Upper lobe of right lung (tissue), 1 donor: Measurements from ENCODE around the gene UBFD1. TPM values are rescaled to one million over a fixed set of nuclear protein-coding genes. Genes with fewer than 3 reads are reported as not detected.
"Not testable (repeated sequence)": the region's sequence is repeated elsewhere in the genome, so short reads cannot be mapped to it uniquely, and the experiment has no call there.

ENCODE experiments used
- ATAC-seq: fragments of 200-7000 bp; cut with Tn5 transposase; one replicate; pipeline ENCODE4 v1.9.1; 2020; ENCODE audit warnings: mild to moderate bottlenecking, moderate library complexity
- DNase-seq: peaks from one replicate; pipeline ENCODE4 v3.0.0-alpha.2; 2020
- H3K27ac ChIP-seq: fragments of 200-600 bp; one replicate; pipeline ENCODE4 v1.8.0; 2022
- H3K27me3 ChIP-seq: fragments of 200-600 bp; one replicate; pipeline ENCODE4 v1.8.0; 2022; ENCODE audit warnings: mild to moderate bottlenecking
- H3K36me3 ChIP-seq: fragments of 200-600 bp; one replicate; pipeline ENCODE4 v1.8.0; 2022
- H3K4me1 ChIP-seq: fragments of 200-600 bp; one replicate; pipeline ENCODE4 v1.8.0; 2022
- H3K4me3 ChIP-seq: fragments of 200-600 bp; one replicate; pipeline ENCODE4 v1.8.0; 2022; ENCODE audit warnings: mild to moderate bottlenecking
- H3K9me3 ChIP-seq: fragments of 200-600 bp; one replicate; pipeline ENCODE4 v1.8.0; 2022
- intact Hi-C: fragments of 100-400 bp; cut with DNase I; formaldehyde crosslinking; loops from one replicate; pipeline ENCODE4 v1.11.0; 2022
- total RNA-seq: library from RNA; stranded (reverse); fragmentation: NEBNext Ultra II Directional; extraction: Animal tissue kit (Norgen Biotek cat#: 25700); gene quantifications from one replicate; pipeline ENCODE4 v1.2.1, GENCODE V29; 2021
- TF ChIP-seq, protein P1 (sequence below): fragments of 200-600 bp; IDR thresholded peaks from one replicate; pipeline ENCODE4 v1.8.0; 2022; ENCODE audit warnings: antibody characterized with exemption
- donor health status: DM: no; HTN: yes; CAD: no; lungs with severe emphysema.

The UBFD1 gene
- total RNA-seq, 1 donor from 2014 or later = 42.3 TPM

DNA sequence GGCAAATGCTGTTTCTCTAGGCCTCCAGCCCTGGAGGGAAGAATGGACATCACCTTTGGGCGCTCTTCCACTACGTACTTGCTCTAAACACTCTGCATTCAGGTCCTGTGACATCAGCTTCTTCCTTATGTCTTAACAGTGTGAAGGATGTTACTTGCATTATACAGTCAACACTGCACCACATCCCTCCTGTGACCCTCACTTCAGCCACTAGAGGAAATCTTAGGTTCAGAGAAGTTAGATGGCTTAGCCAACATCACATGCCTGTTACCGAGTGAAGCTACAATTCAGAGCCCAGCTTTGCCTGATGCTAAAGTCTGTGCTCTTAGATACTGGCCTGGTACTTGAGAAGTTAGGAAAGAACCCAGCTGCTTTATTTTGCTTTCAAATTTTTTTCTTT, 18.3 kb downstream of the UBFD1 start:
- intact Hi-C loops = no loop called here
- peaks cover 4% of the 10 kb centered on the region for H3K4me1 ChIP-seq
- H3K9me3 ChIP-seq = no peaks in the 10 kb centered on the region
- DNase-seq (no peak), ATAC-seq (no peak)
- peaks cover 86% of the 10 kb centered on the region for H3K36me3 ChIP-seq
- H3K27ac ChIP-seq = no peak overlapping the region
- H3K27me3 ChIP-seq = no peaks in the 10 kb centered on the region
- H3K4me3 ChIP-seq = no peak overlapping the region
- TF ChIP-seq, protein P1, sequence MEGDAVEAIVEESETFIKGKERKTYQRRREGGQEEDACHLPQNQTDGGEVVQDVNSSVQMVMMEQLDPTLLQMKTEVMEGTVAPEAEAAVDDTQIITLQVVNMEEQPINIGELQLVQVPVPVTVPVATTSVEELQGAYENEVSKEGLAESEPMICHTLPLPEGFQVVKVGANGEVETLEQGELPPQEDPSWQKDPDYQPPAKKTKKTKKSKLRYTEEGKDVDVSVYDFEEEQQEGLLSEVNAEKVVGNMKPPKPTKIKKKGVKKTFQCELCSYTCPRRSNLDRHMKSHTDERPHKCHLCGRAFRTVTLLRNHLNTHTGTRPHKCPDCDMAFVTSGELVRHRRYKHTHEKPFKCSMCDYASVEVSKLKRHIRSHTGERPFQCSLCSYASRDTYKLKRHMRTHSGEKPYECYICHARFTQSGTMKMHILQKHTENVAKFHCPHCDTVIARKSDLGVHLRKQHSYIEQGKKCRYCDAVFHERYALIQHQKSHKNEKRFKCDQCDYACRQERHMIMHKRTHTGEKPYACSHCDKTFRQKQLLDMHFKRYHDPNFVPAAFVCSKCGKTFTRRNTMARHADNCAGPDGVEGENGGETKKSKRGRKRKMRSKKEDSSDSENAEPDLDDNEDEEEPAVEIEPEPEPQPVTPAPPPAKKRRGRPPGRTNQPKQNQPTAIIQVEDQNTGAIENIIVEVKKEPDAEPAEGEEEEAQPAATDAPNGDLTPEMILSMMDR = no peak

DNA sequence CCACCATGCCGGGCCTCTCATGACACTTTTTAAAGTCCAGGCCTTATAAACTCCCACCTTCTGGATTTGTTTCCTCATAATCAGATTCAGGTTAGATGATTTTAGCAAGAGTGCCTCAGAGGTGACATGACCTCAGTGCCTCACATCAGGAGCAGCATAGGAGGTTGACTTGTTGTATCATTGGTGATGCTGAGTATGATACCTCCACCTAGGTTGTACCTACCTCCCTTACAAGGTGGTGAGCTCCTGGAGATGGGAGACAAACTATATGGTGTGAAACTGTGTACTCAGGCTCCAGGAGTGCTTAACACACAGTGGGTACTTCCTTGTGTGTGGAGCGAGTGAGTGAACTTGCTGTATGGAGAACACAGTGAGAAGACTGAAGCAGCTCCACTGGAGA, 20.0 kb downstream of the UBFD1 start:
- Histone ChIP-seq H3K4me1 (peaks cover 4% of the 10 kb centered on the region), H3K27me3 (no peaks in the 10 kb centered on the region), H3K27ac (no peak overlapping the region), H3K9me3 (no peaks in the 10 kb centered on the region), H3K36me3 (peaks cover 86% of the 10 kb centered on the region), H3K4me3 (no peak overlapping the region)
- ATAC-seq (no peak), DNase-seq (no peak)
- intact Hi-C loops = no loop called here
- TF ChIP-seq, protein P1 = no peak

DNA sequence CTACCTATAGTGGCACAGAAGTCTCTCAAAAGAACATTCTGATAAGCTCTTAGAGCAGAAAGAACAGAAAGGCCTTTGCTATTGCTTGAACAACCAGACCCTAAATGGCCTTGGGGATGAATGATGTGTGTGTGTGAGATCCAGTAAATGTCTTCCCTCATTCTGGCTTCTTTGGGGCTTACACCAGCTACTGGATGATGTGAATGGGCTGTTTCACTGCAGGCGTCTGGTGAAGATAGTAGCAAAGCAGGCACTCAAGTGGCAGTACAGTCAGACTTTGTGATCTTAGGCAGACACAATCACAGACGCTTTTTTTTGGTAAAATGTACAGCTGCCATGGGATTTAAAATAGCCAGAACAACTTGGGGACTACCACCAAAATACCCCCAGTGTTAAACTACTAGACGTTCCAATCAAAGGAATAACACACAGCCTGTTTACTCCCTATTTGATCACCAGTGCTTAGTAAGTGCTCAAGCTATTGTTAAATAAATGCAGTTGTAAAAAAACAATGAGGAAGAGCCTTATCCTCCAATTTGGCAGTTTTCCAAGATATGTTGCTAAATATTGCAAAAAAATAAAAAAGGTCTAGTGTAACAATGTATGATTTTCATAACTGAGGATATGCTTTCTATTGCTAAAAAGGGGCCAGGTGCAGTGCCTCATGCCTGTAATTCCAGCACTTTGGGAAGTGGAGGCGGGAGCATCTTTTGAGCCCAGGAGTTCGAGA, 20.7 kb downstream of the UBFD1 start:
- Histone ChIP-seq H3K9me3 (no peaks in the 10 kb centered on the region), H3K36me3 (peaks cover 80% of the 10 kb centered on the region), H3K27ac (no peak overlapping the region), H3K4me3 (no peak overlapping the region), H3K27me3 (no peaks in the 10 kb centered on the region), H3K4me1 (peaks cover 4% of the 10 kb centered on the region)
- DNase-seq (no peak), ATAC-seq (no peak)
- intact Hi-C loops = no loop called here
- TF ChIP-seq, protein P1 = no peak

DNA sequence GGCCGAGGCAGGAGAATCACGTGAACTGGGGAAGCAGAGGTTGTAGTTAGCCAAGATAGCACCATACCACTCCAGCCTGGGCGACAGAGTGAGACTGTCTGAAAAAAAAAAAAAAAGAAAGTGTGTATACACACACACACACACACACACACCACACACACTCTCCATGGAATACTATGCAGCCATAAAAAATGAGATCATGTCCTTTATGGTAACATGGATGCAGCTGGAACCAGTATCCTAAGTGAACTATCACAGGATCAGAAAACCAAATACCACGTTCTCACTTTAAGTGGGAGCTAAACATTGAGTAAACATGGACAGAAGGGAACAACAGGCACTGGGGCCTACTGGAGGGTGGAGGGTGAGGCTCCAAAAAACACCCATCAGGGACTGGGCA, 21.8 kb downstream of the UBFD1 start:
- DNase-seq (no peak), ATAC-seq (no peak)
- Histone ChIP-seq H3K27me3 (no peaks in the 10 kb centered on the region), H3K36me3 (peaks cover 72% of the 10 kb centered on the region), H3K4me3 (no peak overlapping the region), H3K9me3 (no peaks in the 10 kb centered on the region), H3K27ac (no peak overlapping the region), H3K4me1 (peaks cover 4% of the 10 kb centered on the region)
- intact Hi-C loops = no loop called here
- TF ChIP-seq, protein P1 = no peak

DNA sequence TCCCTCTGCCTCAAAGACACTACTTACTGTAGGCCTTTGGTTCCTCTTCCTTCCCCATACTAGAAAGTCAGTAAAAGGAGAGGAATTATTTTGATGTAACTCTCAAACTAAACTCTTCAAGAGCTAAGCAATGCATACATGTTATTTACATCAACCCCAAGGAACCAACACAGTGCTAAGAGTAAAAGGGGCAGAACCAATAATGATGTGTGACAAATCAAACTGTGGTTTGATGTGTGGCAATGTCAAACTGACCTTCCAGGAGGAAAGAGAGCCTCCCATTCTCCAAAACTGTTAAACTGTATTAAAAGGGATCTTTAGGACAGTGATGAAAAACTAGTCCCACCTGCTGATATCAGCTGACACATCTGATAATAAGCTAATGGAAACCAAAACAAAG, 22.9 kb downstream of the UBFD1 start:
- DNase-seq (no peak), ATAC-seq (no peak)
- H3K9me3 ChIP-seq = no peaks in the 10 kb centered on the region
- H3K36me3 ChIP-seq = peaks cover 72% of the 10 kb centered on the region
- H3K27ac ChIP-seq = no peak overlapping the region
- H3K27me3 ChIP-seq = no peaks in the 10 kb centered on the region
- TF ChIP-seq, protein P1 = no peak
- peaks cover 4% of the 10 kb centered on the region for H3K4me1 ChIP-seq
- intact Hi-C loops = no loop called here
- no peak overlapping the region for H3K4me3 ChIP-seq

DNA sequence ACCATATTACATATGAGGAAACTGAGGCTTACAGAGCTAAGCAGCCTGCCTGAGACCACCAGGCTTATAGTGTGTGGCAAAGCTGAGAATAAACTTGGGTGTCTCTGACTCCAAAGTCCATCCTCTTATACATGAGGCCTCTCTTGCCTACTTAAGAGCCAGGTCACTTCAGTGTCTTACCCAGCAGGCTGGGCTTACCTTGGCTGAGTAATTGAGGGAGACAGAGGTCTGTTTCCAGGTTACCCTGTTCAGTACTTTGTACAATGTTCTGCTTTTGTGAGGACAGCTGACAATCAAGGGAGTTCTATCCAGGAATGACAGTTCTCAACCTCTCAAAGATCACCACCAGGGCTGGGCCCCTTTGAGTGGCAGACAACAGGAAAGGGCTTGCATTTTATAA, 24.2 kb downstream of the UBFD1 start:
- ATAC-seq = no peak
- Histone ChIP-seq H3K27me3 (no peaks in the 10 kb centered on the region), H3K27ac (no peak overlapping the region), H3K4me3 (no peak overlapping the region), H3K36me3 (peaks cover 74% of the 10 kb centered on the region), H3K9me3 (no peaks in the 10 kb centered on the region), H3K4me1 (peaks cover 4% of the 10 kb centered on the region)
- DNase-seq = no peak
- intact Hi-C loops = no loop called here
- TF ChIP-seq, protein P1 = no peak

DNA sequence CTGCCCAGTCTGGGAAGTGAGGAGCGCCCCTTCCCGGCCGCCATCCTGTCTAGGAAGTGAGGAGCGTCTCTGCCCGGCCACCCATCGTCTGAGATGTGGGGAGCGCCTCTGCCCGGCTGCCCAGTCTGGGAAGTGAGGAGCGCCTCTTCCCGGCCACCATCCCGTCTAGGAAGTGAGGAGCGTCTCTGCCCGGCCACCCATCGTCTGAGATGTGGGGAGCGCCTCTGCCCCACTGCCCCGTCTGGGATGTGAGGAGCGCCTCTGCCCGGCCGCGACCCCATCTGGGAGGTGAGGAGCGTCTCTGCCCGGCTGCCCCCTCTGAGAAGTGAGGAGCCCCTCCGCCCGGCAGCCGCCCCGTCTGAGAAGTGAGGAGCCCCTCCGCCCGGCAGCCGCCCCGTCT, 25.7 kb downstream of the UBFD1 start:
- H3K9me3 ChIP-seq, ATAC-seq, H3K4me1 ChIP-seq, H3K4me3 ChIP-seq, intact Hi-C loops, DNase-seq, H3K27me3 ChIP-seq, H3K27ac ChIP-seq: not testable (repeated sequence)
- H3K36me3 ChIP-seq = peaks cover 80% of the 10 kb centered on the region
